Activated T-cell treated with anti-CD3 and anti-CD28 coated beads, Interleukin-2, amount 50 U/mL, for 24 hours (primary cell): ENCODE measurements around the gene REXO1.

Source experiments
- DNase-seq: peaks from one replicate; pipeline ENCODE4 v3.0.0-alpha.2; 2020
- H3K27ac Mint-ChIP-seq: 2 replicates; pipeline ENCODE4 v1.8.0; 2020; ENCODE audit warnings: mild to moderate bottlenecking, mixed read lengths
- H3K27me3 Mint-ChIP-seq: 2 replicates; pipeline ENCODE4 v1.8.0; 2020; ENCODE audit warnings: mixed read lengths
- H3K36me3 Mint-ChIP-seq: 2 replicates; pipeline ENCODE4 v1.8.0; 2020; ENCODE audit warnings: low read depth, mixed read lengths
- H3K4me1 Mint-ChIP-seq: 2 replicates; pipeline ENCODE4 v1.8.0; 2020; ENCODE audit warnings: low read depth, mixed read lengths
- H3K4me3 Mint-ChIP-seq: 2 replicates; pipeline ENCODE4 v1.8.0; 2020; ENCODE audit warnings: mild to moderate bottlenecking, moderate library complexity, mixed read lengths
- H3K9me3 Mint-ChIP-seq: 2 replicates; pipeline ENCODE4 v1.8.0; 2020; ENCODE audit warnings: mixed read lengths

The REXO1 gene

DNA sequence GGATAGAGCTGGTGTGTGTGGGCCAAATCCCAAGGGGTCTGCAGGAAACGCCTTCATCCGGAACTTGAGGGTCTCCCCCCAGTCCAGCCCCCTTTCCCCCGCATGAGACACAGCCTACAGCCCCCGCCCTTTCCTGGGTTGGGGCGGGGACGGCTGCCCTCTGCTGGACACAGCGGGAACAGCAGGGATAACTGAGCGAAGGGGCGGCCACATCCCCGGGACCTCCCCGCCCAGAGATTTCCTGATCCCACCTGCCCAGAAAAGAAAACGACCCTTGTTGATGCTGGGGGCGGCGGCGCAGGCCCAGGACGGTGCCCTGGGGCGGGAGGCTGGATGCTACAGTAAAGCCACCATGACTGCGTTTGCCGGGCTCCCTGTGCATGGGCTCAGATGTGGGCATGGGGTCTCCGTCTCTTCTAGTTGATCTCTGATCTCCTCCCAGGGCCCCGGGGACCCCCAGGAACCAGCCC is 80.8 kb downstream of the REXO1 start:
- peaks cover 89% of the 10 kb centered on the region for H3K27me3 Mint-ChIP-seq
- H3K9me3 Mint-ChIP-seq: peaks cover 13% of the 10 kb centered on the region
- peaks cover 2% of the 10 kb centered on the region for H3K4me1 Mint-ChIP-seq
- H3K4me3 Mint-ChIP-seq: no peak overlapping the region
- no peak overlapping the region for H3K27ac Mint-ChIP-seq
- no peaks in the 10 kb centered on the region for H3K36me3 Mint-ChIP-seq
- DNase-seq: peak; percentile 82

GRCh38 chr19:1766800-1767352 is 81.4 kb downstream of the REXO1 start:
- H3K9me3 Mint-ChIP-seq: peaks cover 13% of the 10 kb centered on the region
- H3K27me3 Mint-ChIP-seq: peaks cover 90% of the 10 kb centered on the region
- no peak overlapping the region for H3K4me3 Mint-ChIP-seq
- no peak overlapping the region for H3K27ac Mint-ChIP-seq
- no peak for DNase-seq
- no peaks in the 10 kb centered on the region for H3K36me3 Mint-ChIP-seq
- H3K4me1 Mint-ChIP-seq: peaks cover 2% of the 10 kb centered on the region

DNA sequence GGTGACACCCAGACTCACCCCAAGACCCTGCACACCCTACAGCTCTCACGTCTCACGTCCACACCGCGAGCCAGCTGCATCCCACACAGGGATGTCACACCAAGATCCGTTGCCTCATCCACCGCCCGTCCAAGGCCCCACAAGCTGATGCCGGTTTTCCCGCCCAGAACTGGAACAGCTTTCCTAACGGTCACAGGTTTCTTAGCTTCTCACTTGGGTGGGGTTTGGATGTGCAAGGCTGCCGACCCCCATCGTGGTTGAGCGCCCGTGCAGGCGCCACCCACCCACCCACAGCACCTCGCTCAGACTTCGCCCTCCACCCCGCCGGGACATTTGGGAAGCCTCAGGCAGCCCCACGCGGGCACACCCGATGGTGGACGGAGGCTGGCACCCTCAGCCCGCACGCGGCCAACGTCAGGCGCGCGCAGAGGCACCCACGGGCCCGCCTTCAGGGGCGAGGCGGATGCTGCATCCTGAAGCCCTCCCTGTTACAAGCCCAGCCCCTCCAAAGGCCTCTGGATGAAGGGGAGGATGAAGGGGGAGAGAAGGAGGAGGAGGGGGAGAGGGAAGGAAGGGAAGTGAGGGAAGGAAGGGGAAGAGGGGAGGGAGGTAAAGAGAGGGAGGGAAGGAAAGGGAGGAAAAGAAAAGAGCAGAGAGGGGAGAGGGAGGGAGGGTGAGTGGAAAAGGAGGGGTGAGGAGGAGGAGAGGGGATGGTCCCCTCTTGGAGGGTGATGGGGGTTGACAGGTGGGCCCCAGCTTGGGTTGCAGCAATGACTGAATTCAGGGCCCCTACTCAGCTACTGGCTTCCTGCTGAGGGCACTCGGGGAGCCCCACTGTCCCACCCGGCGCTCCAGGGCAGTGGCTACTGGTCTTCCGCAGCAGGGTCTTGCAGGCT is 82.1 kb downstream of the REXO1 start:
- no peak for DNase-seq
- no peak overlapping the region for H3K4me3 Mint-ChIP-seq
- peaks cover 92% of the 10 kb centered on the region for H3K27me3 Mint-ChIP-seq
- peaks cover 9% of the 10 kb centered on the region for H3K9me3 Mint-ChIP-seq
- H3K36me3 Mint-ChIP-seq: no peaks in the 10 kb centered on the region
- H3K4me1 Mint-ChIP-seq: peaks cover 2% of the 10 kb centered on the region
- no peak overlapping the region for H3K27ac Mint-ChIP-seq
